ENCODE results near the gene DIDO1. TPM values are rescaled to one million over a fixed set of nuclear protein-coding genes. Genes with fewer than 3 reads are reported as not detected.

DIDO1 gene
- total RNA-seq, 3 donors from 2014 or later (not counting 1 experiment from before 2014, with no cell fraction given), result 79.5 to 116 (median 83.4) TPM

- no peaks in the 10 kb centered on the region for H3K9me3 Mint-ChIP-seq
- Histone ChIP-seq H3K27ac (ENCODE audit: low read length) (no peak overlapping the region), H3K4me1 (ENCODE audit: control insufficient read depth, insufficient read depth, low read length) (peaks cover 43% of the 10 kb centered on the region), H3K9me3 (ENCODE audit: control insufficient read depth, insufficient read depth, low read length) (no peaks in the 10 kb centered on the region), H3K27me3 (ENCODE audit: control insufficient read depth, insufficient read depth, low read length) (no peaks in the 10 kb centered on the region), H3K4me3 (ENCODE audit: low read length) (no peak overlapping the region), H3K36me3 (ENCODE audit: control insufficient read depth, insufficient read depth, low read length) (peaks cover 33% of the 10 kb centered on the region)
- no peak for TF ChIP-seq CTCF (IDR thresholded peaks at IDR 0.05)
- no peak for DNase-seq
- WGBS (ENCODE audit: insufficient coverage), result 99% methylated on average over 8 of the region's 8 CpGs
- no peak overlapping the region for H3K4me3 Mint-ChIP-seq
- no peak for ATAC-seq
- peak overlapping the region in 1 of 2 donors; percentile 56 for H3K27ac Mint-ChIP-seq
- H3K36me3 Mint-ChIP-seq, result no peaks in the 10 kb centered on the region
- no peaks in the 10 kb centered on the region for H3K27me3 Mint-ChIP-seq (ENCODE audit: low read depth in 2 of 2)
- intact Hi-C loops (cut with micrococcal nuclease), result loop anchor here (5.0 kb wide), 1 partner anchor 33 kb away; no protein-coding TSS in a partner anchor
- H3K4me1 Mint-ChIP-seq, result peaks cover 21 to 29% of the 10 kb centered on the region in 2 donors
Measured at GRCh38 chr20:62950741-62951140, 24.4 kb upstream of the DIDO1 start.

GRCh38 chr20:62949962-62950361 is 23.7 kb upstream of the DIDO1 start:
- Histone ChIP-seq H3K27me3 (ENCODE audit: control insufficient read depth, insufficient read depth, low read length) (no peaks in the 10 kb centered on the region), H3K36me3 (ENCODE audit: control insufficient read depth, insufficient read depth, low read length) (peaks cover 40% of the 10 kb centered on the region), H3K9me3 (ENCODE audit: control insufficient read depth, insufficient read depth, low read length) (no peaks in the 10 kb centered on the region), H3K4me1 (ENCODE audit: control insufficient read depth, insufficient read depth, low read length) (peaks cover 35% of the 10 kb centered on the region), H3K4me3 (ENCODE audit: low read length) (no peak overlapping the region), H3K27ac (ENCODE audit: low read length) (no peak overlapping the region)
- ATAC-seq (no peak), DNase-seq (no peak)
- H3K27me3 Mint-ChIP-seq (ENCODE audit: low read depth in 2 of 2), result no peaks in the 10 kb centered on the region
- TF ChIP-seq CTCF (IDR thresholded peaks at IDR 0.05), result no peak
- H3K4me1 Mint-ChIP-seq, result peaks cover 21 to 29% of the 10 kb centered on the region in 2 donors
- peak overlapping the region in 1 of 2 donors; percentile 23 for H3K27ac Mint-ChIP-seq
- H3K9me3 Mint-ChIP-seq, result no peaks in the 10 kb centered on the region
- intact Hi-C loops (cut with micrococcal nuclease), result loop anchor here (5.0 kb wide), 1 partner anchor 33 kb away; no protein-coding TSS in a partner anchor
- WGBS (ENCODE audit: insufficient coverage), result 96% methylated on average over 12 of the region's 12 CpGs
- H3K4me3 Mint-ChIP-seq, result peak overlapping the region; percentile 35
- peaks cover 1% of the 10 kb centered on the region for H3K36me3 Mint-ChIP-seq

GRCh38 chr20:62949153-62949821 is 23.0 kb upstream of the DIDO1 start:
- H3K4me1 ChIP-seq (ENCODE audit: control insufficient read depth, insufficient read depth, low read length), result peaks cover 29% of the 10 kb centered on the region
- H3K27me3 Mint-ChIP-seq (ENCODE audit: low read depth in 2 of 2), result no peaks in the 10 kb centered on the region
- H3K36me3 ChIP-seq (ENCODE audit: control insufficient read depth, insufficient read depth, low read length), result peaks cover 47% of the 10 kb centered on the region
- no peak for DNase-seq
- peaks cover 18 to 24% of the 10 kb centered on the region in 2 donors for H3K4me1 Mint-ChIP-seq
- WGBS (ENCODE audit: insufficient coverage), result 97% methylated on average over 5 of the region's 6 CpGs
- no peaks in the 10 kb centered on the region for H3K27me3 ChIP-seq (ENCODE audit: control insufficient read depth, insufficient read depth, low read length)
- H3K27ac ChIP-seq (ENCODE audit: low read length), result no peak overlapping the region
- H3K4me3 Mint-ChIP-seq, result no peak overlapping the region
- H3K27ac Mint-ChIP-seq, result peak overlapping the region in 1 of 2 donors; percentile 23
- no peak for TF ChIP-seq CTCF (IDR thresholded peaks at IDR 0.05)
- H3K4me3 ChIP-seq (ENCODE audit: low read length), result no peak overlapping the region
- no peaks in the 10 kb centered on the region for H3K9me3 ChIP-seq (ENCODE audit: control insufficient read depth, insufficient read depth, low read length)
- no peak for ATAC-seq
- no peaks in the 10 kb centered on the region for H3K9me3 Mint-ChIP-seq
- intact Hi-C loops (cut with micrococcal nuclease), result no loop called here
- H3K36me3 Mint-ChIP-seq, result peaks cover 8% of the 10 kb centered on the region
